Cardiac muscle cell (in vitro differentiated cells and primary cell): ENCODE results near the gene XCR1. TPM values are rescaled to one million over a fixed set of nuclear protein-coding genes. Genes with fewer than 3 reads are reported as not detected.
A peak's percentile ranks its signal among the peaks of the same experiment; 100 is the strongest.
"Not testable (repeated sequence)": the region's sequence is repeated elsewhere in the genome, so short reads cannot be mapped to it uniquely, and the experiment has no call there.

Source experiments
- DNase-seq, 2 donors: peaks; one replicate each; pipeline versions ENCODE4 v3.0.0 to v3.0.0-alpha.2; 2010 to 2017; ENCODE audit warnings: low read depth in 1 of 2, low spot score in 1 of 2
- H3K27ac ChIP-seq: fragments of 200-600 bp; sonication (generic); 2 replicates; pipeline ENCODE4 v1.5.1; 2016
- H3K27me3 ChIP-seq: fragments of 200-600 bp; sonication (generic); 2 replicates; pipeline ENCODE4 v1.6.0; 2016; ENCODE audit warnings: control low read depth
- H3K36me3 ChIP-seq: fragments of 200-600 bp; sonication (generic); 2 replicates; pipeline ENCODE4 v1.5.1; 2016; ENCODE audit warnings: control low read depth
- H3K4me1 ChIP-seq: fragments of 200-600 bp; sonication (generic); 2 replicates; pipeline ENCODE4 v1.8.1; 2017; ENCODE audit warnings: low read depth, mild to moderate bottlenecking, mixed run types
- H3K4me3 ChIP-seq: fragments of 200-600 bp; sonication (generic); 2 replicates; pipeline ENCODE4 v1.5.1; 2016; ENCODE audit warnings: mild to moderate bottlenecking
- H3K9me3 ChIP-seq: fragments of 200-600 bp; sonication (generic); 2 replicates; pipeline ENCODE4 v1.5.1; 2017; ENCODE audit warnings: low read depth, mild to moderate bottlenecking, control low read depth
- polyA plus RNA-seq: library from polyadenylated mRNA; unstranded; fragments of >200 nt; fragmentation: Nextera tagmentation; extraction: Ambion mirVana; gene quantifications from 2 replicates; pipeline ENCODE4 v1.2.1, GENCODE V29; 2016
- total RNA-seq: library from RNA; depleted of rRNA; stranded (reverse); fragments of >200 nt; gene quantifications from 2 replicates; pipeline ENCODE4 v1.2.3, GENCODE V29; 2016
- TF ChIP-seq, protein P1 (sequence below): IDR thresholded peaks from 2 replicates; pipeline ENCODE4 v1.5.1; 2012; ENCODE audit warnings: low read depth, mild to moderate bottlenecking, low read length

XCR1 gene
- total and polyA plus RNA-seq, 2 experiments from 2014 or later = not detected

DNA sequence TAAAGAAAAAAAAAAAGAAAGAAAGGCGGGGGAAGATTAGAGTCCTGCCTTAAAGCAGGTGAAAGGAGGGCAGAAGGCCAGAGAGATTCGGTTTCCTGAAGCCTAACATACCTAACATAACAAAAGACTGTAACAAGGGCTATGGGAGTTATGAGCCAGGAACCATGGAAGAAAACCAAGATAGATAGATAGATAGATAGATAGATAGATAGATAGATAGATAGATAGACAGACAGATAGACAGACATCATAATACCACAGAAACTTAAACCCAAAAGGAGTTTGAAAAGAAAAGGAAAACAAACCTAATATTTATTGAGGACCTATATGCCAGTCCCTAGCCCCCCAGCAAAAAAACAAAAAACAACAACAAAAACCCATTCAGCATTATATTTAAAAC lies 29.3 kb downstream of the XCR1 start:
- Histone ChIP-seq H3K36me3 (no peaks in the 10 kb centered on the region), H3K9me3 (no peaks in the 10 kb centered on the region), H3K27me3 (no peaks in the 10 kb centered on the region), H3K27ac (no peak overlapping the region), H3K4me3 (no peak overlapping the region), H3K4me1 (peaks cover 17% of the 10 kb centered on the region)
- TF ChIP-seq, protein P1, sequence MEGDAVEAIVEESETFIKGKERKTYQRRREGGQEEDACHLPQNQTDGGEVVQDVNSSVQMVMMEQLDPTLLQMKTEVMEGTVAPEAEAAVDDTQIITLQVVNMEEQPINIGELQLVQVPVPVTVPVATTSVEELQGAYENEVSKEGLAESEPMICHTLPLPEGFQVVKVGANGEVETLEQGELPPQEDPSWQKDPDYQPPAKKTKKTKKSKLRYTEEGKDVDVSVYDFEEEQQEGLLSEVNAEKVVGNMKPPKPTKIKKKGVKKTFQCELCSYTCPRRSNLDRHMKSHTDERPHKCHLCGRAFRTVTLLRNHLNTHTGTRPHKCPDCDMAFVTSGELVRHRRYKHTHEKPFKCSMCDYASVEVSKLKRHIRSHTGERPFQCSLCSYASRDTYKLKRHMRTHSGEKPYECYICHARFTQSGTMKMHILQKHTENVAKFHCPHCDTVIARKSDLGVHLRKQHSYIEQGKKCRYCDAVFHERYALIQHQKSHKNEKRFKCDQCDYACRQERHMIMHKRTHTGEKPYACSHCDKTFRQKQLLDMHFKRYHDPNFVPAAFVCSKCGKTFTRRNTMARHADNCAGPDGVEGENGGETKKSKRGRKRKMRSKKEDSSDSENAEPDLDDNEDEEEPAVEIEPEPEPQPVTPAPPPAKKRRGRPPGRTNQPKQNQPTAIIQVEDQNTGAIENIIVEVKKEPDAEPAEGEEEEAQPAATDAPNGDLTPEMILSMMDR = no peak
- no peak for DNase-seq

DNA sequence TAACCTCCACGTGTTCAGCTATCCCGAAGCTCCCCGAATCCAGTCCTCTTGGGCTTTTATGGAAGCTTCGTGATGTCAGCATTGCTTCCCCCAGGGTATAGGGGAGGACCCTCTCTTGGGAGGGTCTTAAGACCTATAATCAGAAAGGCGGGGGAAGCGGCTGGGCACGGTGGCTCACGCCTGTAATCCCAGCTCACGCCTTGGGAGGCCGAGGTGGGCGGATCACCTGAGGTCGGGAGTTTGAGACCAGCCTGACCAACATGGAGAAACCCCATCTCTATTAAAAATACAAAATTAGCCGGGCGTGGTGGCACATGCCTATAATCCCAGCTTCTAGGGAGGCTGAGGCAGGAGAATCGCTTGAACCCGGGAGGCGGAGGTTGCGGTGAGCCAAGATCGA lies 29.8 kb downstream of the XCR1 start:
- not testable (repeated sequence) for H3K27me3 ChIP-seq, H3K4me3 ChIP-seq, DNase-seq, H3K27ac ChIP-seq, H3K9me3 ChIP-seq, H3K36me3 ChIP-seq
- H3K4me1 ChIP-seq = peaks cover 22% of the 10 kb centered on the region

DNA sequence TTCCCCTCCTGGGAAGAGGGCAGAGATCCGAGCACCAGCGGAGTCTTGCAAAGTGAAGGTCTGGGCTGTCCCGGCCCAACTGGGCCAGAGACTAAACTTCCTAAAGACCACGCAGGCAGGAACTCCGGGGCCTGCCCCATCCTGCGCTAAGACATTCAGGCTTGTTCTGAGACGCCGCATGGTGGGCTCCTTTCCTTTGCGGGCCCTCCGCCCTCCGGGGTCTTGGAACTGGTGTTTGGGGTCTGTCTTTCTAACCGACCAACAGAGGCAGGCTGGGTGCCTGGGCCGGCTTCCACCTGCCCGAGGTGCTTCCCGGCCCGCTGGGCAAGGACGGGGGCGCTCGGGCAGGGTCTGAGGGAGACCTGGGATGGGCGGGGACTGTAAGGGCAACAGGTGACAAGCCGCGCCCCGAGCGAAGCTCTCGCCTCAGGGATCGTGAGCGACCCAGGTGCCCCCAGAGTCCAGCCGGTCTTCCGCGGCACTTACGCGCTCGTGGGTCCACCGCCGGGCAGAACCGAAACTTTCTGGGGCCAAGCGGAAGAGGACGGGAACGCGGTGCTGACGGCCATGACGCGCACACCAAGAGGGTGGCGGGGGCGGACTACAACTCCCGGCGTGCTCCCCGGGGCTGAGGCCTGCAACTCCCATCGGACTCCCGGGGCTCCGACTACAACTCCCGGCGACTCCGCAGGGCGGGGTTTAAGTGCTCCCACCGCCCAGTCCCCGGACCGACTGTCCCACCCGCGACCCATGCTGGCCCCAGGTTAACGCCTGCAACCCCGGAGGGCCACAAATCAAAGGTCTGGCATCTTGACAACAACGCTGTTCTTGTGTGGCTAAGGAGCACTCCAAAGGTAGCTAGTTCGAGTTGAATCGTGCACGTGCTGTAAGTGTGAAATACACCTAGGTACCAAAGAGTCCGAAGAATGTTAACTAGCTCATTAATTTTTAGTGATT lies 31.8 kb downstream of the XCR1 start, which contains the start of gene FYCO1:
Gene FYCO1 (minus strand): TSS at position 589 of the 957 bp plus-strand sequence. CDS start 10,914 bp downstream, outside the sequence.
- Histone ChIP-seq H3K27ac (peak within 1 kb of the TSS; percentile 18), H3K4me3 (peak within 1 kb of the TSS; percentile 82), H3K27me3 (no peaks in the 10 kb centered on the region), H3K36me3 (no peaks in the 10 kb centered on the region), H3K4me1 (peaks cover 42% of the 10 kb centered on the region), H3K9me3 (no peaks in the 10 kb centered on the region)
- TF ChIP-seq, protein P1 = no peak
- DNase-seq = peak; percentile 93

DNA sequence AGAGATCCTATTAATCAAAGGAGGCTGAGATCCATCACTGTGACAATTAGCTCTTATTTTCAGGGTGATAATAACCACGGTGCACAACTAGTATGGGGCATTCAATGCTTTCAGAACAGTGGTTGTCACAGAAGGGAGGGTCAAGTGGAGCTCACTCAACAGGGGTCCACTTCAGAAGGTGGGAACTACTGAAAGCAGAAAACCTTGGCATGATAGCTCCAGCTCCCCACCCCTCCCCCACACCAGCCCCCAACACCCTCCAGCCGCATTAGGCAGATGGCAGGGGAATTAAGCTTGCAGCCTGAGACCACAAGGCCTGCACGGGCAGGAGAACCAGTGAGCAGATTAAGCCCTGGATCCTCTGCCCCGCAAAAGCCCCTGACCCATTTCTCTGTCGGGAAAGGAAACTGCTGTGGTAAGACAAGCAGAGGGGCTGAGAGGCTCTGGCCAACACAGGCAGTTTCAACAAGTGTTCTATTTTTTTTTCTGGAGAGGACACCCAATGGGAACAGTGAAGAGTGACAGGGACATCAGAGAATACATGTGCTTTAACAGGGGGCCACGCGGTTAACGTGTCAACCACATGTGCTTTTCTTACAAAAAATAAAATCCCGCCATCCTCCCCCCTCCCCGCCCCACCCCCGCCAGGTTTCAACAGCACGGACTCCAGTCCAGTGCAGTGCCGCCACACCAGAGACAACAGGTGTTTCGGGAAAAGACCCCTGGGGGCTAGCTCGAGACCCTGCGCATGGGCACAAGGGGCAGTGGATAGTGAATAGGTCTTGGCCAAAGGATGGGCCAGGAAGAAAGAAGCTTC lies 32.7 kb downstream of the XCR1 start:
- Histone ChIP-seq H3K27me3 (no peaks in the 10 kb centered on the region), H3K27ac (no peak overlapping the region), H3K4me1 (peaks cover 51% of the 10 kb centered on the region), H3K4me3 (peak overlapping the region; percentile 82), H3K9me3 (no peaks in the 10 kb centered on the region), H3K36me3 (no peaks in the 10 kb centered on the region)
- TF ChIP-seq, protein P1 = no peak
- DNase-seq = peak in 1 of 2 donors; percentile 68

DNA sequence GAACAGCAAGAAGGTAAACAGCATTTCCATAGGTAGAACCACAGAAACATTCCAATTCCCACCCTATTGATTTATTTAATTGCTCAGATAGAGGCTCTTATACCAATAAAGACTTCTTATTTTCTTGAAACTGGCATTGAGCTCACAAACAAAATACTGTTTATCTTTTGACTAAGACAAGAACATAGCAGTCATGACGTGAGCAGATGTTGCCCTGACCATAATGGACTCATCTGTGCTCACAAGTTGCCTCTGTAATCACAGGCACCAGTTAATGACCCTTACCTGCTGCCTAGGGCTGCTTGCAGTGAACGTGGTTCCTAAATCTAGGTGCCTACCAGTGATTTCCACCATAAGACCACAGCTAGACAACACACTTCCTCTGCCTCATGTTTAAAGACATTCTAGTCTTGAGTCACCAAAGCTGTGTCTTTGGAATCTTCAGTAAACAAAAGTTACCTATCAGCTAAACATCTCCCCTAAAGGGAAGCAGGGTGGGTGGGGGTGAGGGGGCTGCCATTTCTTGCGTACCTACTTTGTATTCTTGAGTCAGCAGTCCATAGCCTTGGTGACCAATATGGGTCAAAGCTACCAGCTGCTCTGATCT lies 33.8 kb downstream of the XCR1 start:
- Histone ChIP-seq H3K36me3 (no peaks in the 10 kb centered on the region), H3K27ac (no peak overlapping the region), H3K4me3 (no peak overlapping the region), H3K27me3 (no peaks in the 10 kb centered on the region), H3K4me1 (peaks cover 62% of the 10 kb centered on the region), H3K9me3 (no peaks in the 10 kb centered on the region)
- DNase-seq = no peak
- TF ChIP-seq, protein P1 = no peak
